NCI-H1092 (cell line): ENCODE results near the gene NLRP1.

ENCODE experiments used
- DNase-seq: peaks from one replicate; lab custom pipeline; 2025; lab: John Stamatoyannopoulos, UW

NLRP1 gene

GRCh38 chr17:5516060-5516792 lies 68.1 kb downstream of the NLRP1 start:
- DNase-seq = no peak

- no peak for DNase-seq
Observed at GRCh38 chr17:5514976-5515375, 69.3 kb downstream of the NLRP1 start.

- DNase-seq = no peak
Observed at GRCh38 chr17:5513628-5514027, 70.7 kb downstream of the NLRP1 start.

DNA sequence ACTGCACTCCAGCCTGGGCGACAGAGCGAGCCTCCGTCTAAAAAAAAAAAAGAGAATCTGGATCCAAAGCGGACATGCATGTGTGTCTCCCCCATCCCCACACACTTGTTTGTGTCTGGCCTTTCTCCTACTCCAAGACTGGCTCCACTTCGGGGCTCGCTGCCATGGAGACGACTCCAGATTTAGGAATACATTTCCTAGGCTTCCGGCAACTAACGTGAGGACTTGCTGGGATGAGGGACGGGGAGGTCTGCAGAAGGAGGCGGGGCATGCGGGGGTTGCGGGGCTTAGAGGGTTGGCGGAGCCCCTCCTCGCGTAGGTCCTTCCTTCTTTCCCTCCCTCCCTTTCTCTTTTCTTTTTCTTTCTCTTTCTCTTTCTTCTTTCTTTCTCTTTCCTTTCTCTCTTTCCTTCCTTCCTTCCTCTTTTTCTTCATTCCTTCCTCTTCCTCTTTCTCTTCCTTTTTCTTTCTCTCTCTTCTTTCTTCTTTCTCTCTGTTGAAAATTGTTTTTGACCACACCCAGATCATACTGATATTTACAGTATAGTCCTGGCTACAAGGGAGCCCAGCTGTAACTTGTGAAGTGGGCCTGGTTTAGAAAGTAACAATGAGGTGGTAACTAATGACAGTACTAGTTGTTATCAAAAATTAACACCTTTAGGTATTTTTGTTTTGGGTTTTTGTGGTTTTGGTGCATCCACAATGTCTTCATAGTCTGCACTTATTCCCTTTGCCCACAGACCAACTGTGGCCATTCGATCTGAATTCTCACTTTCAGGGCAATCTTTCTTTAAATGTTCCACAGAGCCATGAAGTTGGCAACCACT lies 72.7 kb downstream of the NLRP1 start:
- no peak for DNase-seq

- no peak for DNase-seq
Observed at GRCh38 chr17:5510771-5511170, 73.5 kb downstream of the NLRP1 start.

DNA sequence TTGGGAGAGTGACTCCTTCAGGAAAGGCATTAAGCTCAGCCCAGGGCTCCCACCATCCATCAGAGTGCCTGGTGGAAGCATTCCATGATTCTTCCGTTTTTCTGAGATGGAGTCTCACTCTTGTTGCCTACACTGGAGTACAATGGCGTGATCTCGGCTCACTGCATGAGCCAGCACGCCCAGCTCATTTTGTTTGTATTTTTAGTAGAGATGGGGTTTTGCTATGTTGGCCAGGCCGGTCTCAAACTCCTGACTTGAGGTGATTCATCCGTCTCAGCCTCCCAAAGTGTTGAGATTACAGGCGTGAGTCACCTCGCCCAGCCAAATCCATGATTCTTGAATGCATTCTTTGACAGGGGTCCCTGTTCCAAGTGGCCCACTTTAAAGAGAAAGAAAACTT lies 74.8 kb downstream of the NLRP1 start:
- no peak for DNase-seq

- DNase-seq = peak; percentile 38
Observed at GRCh38 chr17:5508810-5509209, 75.5 kb downstream of the NLRP1 start.

DNA sequence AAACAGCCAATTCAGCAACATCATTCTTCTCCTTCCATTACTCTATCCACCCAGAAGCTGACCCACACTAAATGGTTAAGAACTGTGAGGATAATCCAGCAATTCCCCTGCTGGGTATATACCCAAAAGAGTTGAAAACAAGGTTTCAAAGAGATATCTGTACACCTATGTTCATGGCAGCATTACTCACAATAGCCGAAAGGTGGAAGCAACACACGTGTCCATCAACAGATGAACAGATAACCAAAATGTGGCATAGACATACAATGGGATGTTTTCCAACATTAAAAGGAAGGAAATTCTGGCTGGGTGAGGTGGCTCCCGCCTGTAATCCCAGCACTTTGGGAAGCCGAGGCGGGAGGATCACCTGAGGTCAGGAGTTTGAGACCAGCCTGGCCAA lies 78.0 kb downstream of the NLRP1 start:
- no peak for DNase-seq

GRCh38 chr17:5502552-5502951 lies 81.8 kb downstream of the NLRP1 start:
- no peak for DNase-seq

GRCh38 chr17:5501685-5502084 lies 82.6 kb downstream of the NLRP1 start:
- no peak for DNase-seq

GRCh38 chr17:5500589-5501391 lies 83.5 kb downstream of the NLRP1 start:
- peak; percentile 92 for DNase-seq

DNA sequence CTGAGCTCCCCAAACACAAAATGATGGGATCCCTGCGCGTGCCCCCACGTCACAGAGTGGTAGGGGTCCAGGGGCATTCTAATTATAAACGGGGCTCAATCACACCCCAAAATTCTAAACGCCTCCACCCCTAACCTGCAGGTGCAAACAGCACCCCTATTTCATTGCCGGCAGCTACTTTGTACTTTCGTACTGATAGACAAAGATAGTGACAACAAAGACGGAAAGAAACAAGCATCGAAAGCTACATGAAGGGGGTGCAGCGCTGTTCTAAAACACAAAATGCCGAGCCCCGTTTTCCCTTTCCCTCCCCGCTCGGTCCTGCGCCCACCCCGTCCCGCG lies 84.1 kb downstream of the NLRP1 start:
- no peak for DNase-seq

DNA sequence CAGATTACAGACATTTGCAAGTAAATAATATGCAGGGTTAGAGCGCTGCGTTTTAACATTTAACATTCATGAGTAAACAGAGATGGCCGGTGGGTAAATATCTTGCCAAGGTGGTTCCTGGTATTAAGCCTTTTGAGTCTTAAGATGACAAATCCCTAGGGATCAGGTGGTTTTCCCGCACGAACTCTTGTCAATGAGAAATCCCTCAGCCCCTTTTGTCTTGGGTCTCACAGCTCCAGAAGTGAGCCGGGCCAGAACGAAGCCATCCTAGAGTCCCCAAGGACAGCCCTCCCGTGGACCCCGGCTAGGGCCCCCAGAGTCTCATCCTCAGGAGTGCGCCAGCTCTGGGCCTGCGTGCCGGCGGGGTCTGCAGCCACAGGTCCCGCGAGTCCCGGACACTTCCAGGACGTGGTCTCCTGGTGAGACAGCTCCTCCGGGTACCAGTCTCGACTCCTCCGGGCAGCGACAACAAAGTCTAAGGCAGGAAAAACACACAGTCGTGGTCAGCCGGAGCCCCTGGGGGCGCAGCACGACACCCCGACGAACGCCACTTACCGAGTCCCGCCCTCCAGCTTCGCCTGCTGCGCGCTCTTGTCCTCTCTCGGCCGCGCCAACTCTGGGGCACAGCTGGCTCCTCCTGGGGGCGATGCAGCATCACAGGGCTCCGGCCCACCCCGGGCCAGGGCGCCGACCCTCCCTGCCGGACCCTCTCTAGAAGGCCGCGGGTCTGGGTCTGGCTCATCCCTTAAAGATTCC lies 84.7 kb downstream of the NLRP1 start:
- no peak for DNase-seq

GRCh38 chr17:5492970-5493369 lies 91.3 kb downstream of the NLRP1 start:
- no peak for DNase-seq

- no peak for DNase-seq
Observed at GRCh38 chr17:5488752-5489151, 95.6 kb downstream of the NLRP1 start.

GRCh38 chr17:5486206-5487124 lies 97.8 kb downstream of the NLRP1 start, which contains the start of gene MIS12:
MIS12 (plus strand) TSS chr17:5486566; CDS start chr17:5488863, 2,297 bp downstream.
- peak; percentile 95 for DNase-seq

DNA sequence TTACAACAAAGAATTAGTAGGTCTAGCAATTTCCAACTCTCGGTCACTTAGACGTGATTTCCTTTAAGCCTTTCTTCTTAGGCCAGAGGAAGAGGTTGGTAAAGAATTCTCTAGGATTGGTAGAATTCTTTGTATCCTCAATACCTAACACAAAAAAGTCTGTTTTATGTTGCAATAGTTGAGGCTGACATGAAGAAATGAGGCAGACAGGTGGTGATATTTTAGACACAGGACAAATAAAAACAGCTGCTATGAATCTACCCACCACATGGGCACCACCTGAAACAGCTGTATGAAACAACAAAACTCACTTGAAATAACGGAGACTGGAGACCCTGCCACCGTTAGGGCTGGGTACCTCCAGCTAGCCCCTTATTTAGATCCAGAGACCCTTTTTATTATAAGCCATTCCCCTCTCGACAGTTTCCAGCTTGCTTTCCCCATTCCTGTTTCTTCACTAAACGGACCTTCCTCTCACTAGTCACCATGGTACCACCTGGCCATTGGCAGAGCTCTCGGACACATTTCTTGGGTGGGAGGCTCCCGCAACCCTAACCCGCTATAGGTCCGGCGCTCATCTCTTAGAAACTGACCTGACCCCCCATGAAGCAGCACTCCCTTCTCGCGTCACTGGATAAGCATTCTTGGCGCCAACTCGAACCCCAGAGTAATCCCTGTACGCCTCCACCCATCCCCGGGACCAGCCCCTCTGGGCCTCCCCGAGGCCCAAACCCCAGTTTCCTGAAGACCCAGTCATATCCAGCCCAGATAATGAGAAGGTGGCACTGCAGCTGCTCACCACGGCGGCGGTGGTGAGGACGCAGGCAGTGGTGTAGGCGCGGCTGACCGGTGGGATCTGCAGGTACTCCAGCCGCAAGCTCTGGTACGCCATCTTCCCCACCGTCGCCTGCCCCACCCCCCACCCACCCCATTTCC lies 98.8 kb downstream of the NLRP1 start, which contains the start of gene DERL2:
DERL2 (minus strand) TSS at position 909 of the 936 bp plus-strand sequence; CDS start at position 892, 17 bp downstream.
- no peak for DNase-seq

GRCh38 chr17:5481451-5481850 lies 102.9 kb downstream of the NLRP1 start:
- no peak for DNase-seq

DNA sequence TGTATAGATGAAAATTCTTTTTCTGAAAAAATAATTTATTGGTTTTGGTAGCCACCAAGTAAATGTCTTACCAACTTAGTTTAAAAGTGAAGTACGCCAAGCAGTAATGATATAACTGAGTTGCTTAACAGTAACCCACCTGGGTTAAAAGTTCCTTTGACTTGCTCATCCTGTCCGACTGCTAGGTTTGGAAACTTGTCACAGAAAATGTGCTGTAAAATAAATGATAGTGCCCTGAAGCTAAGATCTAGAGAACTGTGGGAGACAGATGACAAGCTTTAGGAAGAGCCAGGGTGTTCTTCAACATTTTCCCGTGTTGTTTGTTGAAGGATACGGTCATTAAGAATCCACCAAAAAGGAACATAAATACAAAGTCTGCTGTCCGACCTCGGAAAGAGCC lies 103.3 kb downstream of the NLRP1 start:
- DNase-seq = no peak
